Ishikawa (cell line): ENCODE results near the gene S1PR3.

Experiments used
- CEBPB ChIP-seq: IDR thresholded peaks from 2 replicates; pipeline ENCODE4 v1.6.1; 2012
- CREB1 ChIP-seq: IDR thresholded peaks from 2 replicates; pipeline ENCODE4 v1.6.1; 2012; ENCODE audit warnings: low read depth
- EGR1 ChIP-seq: IDR thresholded peaks from 2 replicates; pipeline ENCODE4 v1.6.1; 2012
- EP300 ChIP-seq: IDR thresholded peaks from 2 replicates; pipeline ENCODE4 v1.6.1; 2012; ENCODE audit warnings: borderline replicate concordance
- FOXM1 ChIP-seq: IDR thresholded peaks from 2 replicates; pipeline ENCODE4 v1.6.1; 2012; ENCODE audit warnings: low read depth, borderline replicate concordance
- MAX ChIP-seq: IDR thresholded peaks from 2 replicates; pipeline ENCODE4 v1.6.1; 2012
- NFIC ChIP-seq: IDR thresholded peaks from 2 replicates; pipeline ENCODE4 v1.6.1; 2012
- RAD21 ChIP-seq: IDR thresholded peaks from 2 replicates; pipeline ENCODE4 v1.6.1; 2012; ENCODE audit warnings: low read depth
- TAF1 ChIP-seq: IDR thresholded peaks from 2 replicates; pipeline ENCODE4 v1.6.1; 2012; ENCODE audit warnings: low read depth, mild to moderate bottlenecking
- TCF12 ChIP-seq: IDR thresholded peaks from 2 replicates; pipeline ENCODE4 v1.6.1; 2012; ENCODE audit warnings: low read depth
- TEAD4 ChIP-seq: IDR thresholded peaks from 2 replicates; pipeline ENCODE4 v1.6.1; 2012
- YY1 ChIP-seq: IDR thresholded peaks from 2 replicates; pipeline ENCODE4 v1.6.1; 2012; ENCODE audit warnings: low read depth
- ZBTB7A ChIP-seq: IDR thresholded peaks from 2 replicates; pipeline ENCODE4 v1.6.1; 2012; ENCODE audit warnings: low read depth
- TF ChIP-seq, protein P1 (sequence below): IDR thresholded peaks from 2 replicates; pipeline ENCODE4 v1.6.1; 2012
- TF ChIP-seq, protein P2 (sequence below): IDR thresholded peaks from 2 replicates; pipeline ENCODE4 v1.6.1; 2012; ENCODE audit warnings: low read depth, mild to moderate bottlenecking

Gene S1PR3

DNA sequence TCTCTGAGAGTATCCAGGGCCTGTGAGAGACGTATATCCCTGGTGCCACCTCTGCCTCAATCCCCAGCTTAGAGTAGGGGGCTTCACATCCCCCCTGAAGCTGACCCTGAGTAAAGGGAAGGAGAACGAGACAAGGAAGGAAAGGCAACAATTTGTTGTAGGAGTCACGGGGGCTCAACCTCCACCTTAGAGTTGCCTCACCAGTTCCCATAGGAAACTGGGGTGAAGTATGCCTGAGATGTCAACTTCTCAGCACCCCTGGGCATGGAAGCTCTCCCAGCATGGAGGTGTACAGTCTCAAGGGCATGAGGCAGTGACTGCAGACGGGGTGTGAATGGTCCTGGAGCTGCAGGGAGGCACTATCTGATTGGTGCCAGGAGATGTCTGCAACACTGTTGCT is 53.6 kb downstream of the S1PR3 start:
- no peak for TF ChIP-seq CREB1

DNA sequence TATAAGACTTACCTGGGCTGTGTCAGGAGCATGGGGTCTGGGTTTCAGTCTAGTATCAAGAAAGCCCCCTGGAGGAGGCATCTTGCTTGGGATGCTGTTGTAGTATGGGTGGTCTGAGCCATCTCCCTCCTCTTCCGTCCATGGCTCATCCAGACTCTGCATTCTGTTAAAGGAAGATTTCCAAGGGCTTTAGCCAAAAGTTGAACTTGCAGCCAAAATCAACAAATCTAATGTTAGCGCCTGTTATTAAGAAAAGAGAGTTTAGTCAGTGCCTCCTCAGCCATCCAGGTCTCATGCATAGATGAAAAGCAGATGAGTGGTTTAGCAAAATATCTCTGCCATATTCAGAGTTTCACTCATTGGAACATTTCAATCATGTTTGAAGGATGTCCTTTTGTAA is 55.6 kb downstream of the S1PR3 start:
- no peak for TF ChIP-seq YY1
- no peak for TF ChIP-seq NFIC

DNA sequence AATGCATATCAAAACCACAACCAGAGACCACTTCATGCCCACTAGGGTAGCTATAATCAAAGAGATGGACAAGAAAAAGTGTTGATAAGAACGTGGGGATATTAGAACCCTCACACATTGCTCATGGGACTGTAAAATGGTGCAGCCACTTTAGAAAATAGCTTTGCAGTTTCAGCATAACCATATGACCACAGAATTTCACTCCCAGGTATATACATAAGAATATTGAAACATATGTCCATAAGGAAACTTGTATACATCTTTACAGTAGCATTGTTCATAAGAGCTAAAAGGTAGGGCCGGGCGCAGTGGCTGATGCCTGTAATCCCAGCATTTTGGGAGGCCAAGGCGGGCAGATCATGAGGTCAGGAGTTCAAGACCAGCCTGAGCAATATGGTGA is 56.4 kb downstream of the S1PR3 start:
- TF ChIP-seq TAF1 (no peak), NFIC (no peak), CREB1 (no peak), ZBTB7A (no peak), FOXM1 (no peak), MAX (no peak), EGR1 (no peak), YY1 (no peak), CEBPB (no peak), TCF12 (no peak), RAD21 (no peak), EP300 (no peak)
- TF ChIP-seq, protein P1, sequence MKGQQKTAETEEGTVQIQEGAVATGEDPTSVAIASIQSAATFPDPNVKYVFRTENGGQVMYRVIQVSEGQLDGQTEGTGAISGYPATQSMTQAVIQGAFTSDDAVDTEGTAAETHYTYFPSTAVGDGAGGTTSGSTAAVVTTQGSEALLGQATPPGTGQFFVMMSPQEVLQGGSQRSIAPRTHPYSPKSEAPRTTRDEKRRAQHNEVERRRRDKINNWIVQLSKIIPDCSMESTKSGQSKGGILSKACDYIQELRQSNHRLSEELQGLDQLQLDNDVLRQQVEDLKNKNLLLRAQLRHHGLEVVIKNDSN, result no peak
- TF ChIP-seq, protein P2, sequence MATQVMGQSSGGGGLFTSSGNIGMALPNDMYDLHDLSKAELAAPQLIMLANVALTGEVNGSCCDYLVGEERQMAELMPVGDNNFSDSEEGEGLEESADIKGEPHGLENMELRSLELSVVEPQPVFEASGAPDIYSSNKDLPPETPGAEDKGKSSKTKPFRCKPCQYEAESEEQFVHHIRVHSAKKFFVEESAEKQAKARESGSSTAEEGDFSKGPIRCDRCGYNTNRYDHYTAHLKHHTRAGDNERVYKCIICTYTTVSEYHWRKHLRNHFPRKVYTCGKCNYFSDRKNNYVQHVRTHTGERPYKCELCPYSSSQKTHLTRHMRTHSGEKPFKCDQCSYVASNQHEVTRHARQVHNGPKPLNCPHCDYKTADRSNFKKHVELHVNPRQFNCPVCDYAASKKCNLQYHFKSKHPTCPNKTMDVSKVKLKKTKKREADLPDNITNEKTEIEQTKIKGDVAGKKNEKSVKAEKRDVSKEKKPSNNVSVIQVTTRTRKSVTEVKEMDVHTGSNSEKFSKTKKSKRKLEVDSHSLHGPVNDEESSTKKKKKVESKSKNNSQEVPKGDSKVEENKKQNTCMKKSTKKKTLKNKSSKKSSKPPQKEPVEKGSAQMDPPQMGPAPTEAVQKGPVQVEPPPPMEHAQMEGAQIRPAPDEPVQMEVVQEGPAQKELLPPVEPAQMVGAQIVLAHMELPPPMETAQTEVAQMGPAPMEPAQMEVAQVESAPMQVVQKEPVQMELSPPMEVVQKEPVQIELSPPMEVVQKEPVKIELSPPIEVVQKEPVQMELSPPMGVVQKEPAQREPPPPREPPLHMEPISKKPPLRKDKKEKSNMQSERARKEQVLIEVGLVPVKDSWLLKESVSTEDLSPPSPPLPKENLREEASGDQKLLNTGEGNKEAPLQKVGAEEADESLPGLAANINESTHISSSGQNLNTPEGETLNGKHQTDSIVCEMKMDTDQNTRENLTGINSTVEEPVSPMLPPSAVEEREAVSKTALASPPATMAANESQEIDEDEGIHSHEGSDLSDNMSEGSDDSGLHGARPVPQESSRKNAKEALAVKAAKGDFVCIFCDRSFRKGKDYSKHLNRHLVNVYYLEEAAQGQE, result no peak

GRCh38 chr9:89048616-89049015 is 57.3 kb downstream of the S1PR3 start:
- TF ChIP-seq, protein P1, result no peak
- no peak for TF ChIP-seq CREB1
- TF ChIP-seq TCF12, result no peak
- no peak for TF ChIP-seq RAD21
- no peak for TF ChIP-seq FOXM1
- no peak for TF ChIP-seq NFIC
- no peak for TF ChIP-seq YY1
- TF ChIP-seq ZBTB7A, result no peak
- no peak for TF ChIP-seq TEAD4
- no peak for TF ChIP-seq CEBPB
- TF ChIP-seq, protein P2, result no peak
- TF ChIP-seq MAX, result no peak
- TF ChIP-seq EP300, result no peak
- no peak for TF ChIP-seq TAF1
- no peak for TF ChIP-seq EGR1

GRCh38 chr9:89049646-89050045 is 58.4 kb downstream of the S1PR3 start:
- TF ChIP-seq ZBTB7A (no peak), FOXM1 (no peak), TEAD4 (no peak), TAF1 (no peak), TCF12 (no peak)
- TF ChIP-seq, protein P2, result no peak
- TF ChIP-seq, protein P1, result no peak
